ENCODE data around the gene HOXC11.

Gene HOXC11

DNA sequence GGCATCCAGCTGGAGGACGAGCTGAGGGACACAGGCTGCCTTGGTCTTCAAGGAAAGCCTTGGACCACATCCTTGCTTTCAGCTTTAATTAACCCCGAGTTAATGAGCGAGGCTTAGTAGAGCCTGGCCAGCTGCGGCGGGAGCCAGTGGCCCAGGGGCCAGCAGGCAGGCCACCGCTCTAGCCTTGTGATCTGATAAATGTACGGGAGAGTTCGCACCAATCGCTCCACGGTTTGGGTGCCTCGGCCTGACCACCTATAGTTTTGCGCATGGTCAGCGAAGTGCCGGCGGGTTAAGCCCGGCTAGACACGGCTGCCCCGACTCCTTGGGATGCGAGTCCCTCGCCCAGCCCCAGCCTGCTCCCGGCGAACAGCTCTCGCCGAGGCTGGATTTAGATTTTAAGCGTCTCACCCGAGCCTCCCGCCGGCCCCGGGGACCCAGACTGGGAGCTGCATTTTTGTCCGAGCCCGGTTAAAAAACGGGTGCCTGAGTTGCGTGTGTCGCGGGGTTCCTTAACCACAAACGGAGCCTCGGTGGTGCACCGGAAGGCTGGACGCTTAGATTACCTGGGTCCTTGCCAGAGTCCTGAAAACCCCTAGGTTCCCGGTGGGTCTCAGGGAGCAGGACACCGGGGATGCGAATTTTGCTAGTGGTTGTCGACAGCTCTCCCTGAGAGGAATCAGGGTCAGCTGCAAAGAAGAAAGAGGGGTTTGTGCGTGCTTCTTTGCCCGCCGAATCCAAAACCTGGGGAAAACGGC lies 21.2 kb upstream of the HOXC11 start:
- H3K4me3 ChIP-seq (ENCODE audit: low read depth, low read length): no peak overlapping the region
- TF ChIP-seq, protein P1, sequence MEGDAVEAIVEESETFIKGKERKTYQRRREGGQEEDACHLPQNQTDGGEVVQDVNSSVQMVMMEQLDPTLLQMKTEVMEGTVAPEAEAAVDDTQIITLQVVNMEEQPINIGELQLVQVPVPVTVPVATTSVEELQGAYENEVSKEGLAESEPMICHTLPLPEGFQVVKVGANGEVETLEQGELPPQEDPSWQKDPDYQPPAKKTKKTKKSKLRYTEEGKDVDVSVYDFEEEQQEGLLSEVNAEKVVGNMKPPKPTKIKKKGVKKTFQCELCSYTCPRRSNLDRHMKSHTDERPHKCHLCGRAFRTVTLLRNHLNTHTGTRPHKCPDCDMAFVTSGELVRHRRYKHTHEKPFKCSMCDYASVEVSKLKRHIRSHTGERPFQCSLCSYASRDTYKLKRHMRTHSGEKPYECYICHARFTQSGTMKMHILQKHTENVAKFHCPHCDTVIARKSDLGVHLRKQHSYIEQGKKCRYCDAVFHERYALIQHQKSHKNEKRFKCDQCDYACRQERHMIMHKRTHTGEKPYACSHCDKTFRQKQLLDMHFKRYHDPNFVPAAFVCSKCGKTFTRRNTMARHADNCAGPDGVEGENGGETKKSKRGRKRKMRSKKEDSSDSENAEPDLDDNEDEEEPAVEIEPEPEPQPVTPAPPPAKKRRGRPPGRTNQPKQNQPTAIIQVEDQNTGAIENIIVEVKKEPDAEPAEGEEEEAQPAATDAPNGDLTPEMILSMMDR (IDR thresholded peaks at IDR 0.05; ENCODE audit: low read depth, low read length): no peak

DNA sequence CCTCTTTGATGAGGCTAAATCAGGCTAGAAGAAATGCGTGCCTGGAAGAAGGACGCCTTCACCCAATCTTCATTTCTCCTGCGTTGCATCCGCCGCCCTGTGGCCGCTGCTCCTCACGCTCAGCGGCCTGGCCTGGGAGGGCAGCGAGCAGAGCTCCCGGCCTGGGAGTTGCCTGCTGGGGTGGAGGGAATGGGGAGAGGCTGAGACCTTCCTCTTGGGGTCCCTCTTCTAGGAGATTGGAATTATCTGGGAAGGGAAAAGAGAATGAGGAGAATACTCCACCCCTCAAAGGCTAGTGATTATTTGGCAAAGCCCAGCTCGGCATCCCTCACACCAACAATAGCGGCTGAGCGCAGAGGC lies 20.6 kb upstream of the HOXC11 start:
- TF ChIP-seq, protein P1 (IDR thresholded peaks at IDR 0.05; ENCODE audit: low read depth, low read length): no peak
- H3K4me3 ChIP-seq (ENCODE audit: low read depth, low read length): no peak overlapping the region

DNA sequence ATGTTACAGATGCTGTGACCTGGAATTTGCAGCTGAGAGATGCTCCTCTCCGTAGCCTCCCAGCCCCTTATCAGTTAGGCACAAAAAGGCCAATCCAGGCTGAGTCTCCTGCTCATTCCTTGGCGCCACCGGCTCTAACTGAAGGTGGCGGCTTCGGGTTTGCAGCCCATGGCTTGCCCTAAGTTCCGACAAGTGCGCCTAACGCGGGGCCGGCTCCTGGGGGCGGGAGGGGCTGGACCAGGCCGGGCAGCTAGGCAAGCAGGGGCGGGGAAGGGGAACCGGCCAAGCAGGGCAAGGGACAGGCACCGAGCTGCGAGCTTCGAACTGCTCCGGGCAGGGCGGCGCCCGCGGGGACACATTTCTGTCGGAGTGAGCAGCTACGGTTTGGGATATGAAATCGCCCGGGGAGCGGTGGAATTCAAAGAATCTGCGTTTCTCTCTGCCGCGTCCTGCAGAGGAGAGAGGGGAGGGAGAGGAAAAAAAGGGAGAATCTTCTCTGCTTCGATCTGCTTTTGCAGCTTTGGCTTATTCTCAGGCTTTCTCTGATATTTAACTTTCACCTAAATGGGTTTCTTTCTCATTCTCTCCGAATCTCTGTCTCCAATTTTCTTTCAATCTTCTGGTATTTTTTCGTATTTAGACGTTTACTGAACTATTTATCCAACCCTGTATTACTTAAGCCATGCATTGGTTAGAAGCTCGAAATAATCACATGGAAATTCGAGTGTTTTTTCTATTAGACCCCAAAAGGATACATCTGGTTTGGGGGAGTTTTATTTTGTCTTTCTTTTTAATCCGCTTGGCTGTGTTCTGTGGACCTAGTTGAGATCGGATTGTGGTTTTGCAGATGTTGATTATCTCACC lies 19.8 kb upstream of the HOXC11 start:
- no peak overlapping the region for H3K4me3 ChIP-seq (ENCODE audit: low read depth, low read length)
- TF ChIP-seq, protein P1 (IDR thresholded peaks at IDR 0.05; ENCODE audit: low read depth, low read length): no peak

DNA sequence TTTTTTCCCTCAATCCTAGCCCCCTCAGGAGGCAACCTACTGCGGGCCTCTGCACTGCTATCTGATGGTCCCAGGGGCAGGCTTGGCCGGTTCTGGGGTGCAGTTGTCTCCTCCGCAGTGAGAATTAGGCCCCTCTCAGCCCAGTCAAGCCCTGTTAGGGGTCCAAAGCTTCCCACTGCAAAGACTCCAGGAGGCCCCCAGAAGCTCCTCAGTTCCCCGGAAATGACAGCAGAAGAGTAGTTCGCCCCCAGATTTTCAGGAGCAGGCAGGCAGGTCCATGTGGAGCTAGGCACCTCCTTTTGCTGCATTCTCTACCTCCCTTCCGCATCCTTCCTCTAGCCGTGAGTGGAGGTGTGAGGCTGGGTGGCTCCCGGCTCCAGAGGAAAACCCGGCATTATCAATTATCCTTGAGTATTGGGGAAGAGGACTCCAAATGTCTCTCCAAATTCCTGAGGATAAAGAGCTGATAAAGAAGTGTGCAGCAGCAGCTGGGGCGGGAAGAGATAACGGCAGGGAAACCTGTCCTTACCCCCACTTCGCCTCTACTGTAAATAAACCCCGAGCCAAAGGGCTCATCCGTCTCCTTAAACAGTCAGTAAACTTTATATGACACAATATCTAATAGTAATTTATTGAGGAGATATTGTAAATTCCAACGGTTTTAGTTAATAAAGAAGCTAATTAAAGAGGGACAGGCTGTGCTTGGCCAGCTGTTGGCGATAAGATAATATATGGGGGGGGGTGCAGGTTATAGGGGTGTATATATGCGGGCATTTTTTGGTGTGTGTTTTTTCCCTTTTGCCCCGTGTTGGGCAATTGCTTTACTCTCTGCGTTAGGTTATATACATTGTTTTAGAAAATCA lies 18.9 kb upstream of the HOXC11 start:
- TF ChIP-seq, protein P1 (IDR thresholded peaks at IDR 0.05; ENCODE audit: low read depth, low read length): no peak
- H3K4me3 ChIP-seq (ENCODE audit: low read depth, low read length): no peak overlapping the region

DNA sequence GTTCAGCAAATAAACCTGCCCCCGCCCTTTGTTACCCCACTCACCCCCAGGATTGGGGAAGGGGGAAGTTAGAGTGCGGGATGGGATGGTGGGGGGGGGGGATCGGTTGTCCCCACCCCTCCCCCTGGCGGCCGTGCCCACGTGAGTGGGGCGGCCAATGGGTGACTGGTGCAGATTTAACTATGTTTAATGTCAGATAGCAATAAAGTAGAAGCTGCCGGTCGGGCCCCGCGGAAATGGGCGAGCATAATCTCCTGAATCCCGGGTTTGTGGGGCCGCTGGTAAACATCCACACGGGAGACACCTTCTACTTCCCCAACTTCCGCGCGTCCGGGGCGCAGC lies 18.3 kb upstream of the HOXC11 start, which contains the start of gene HOXC12:
Gene HOXC12 (plus strand): TSS at position 210 of the 342 bp plus-strand sequence. CDS start 27 bp downstream, at position 237.
- H3K4me3 ChIP-seq (ENCODE audit: low read depth, low read length): no peak within 1 kb of the TSS

DNA sequence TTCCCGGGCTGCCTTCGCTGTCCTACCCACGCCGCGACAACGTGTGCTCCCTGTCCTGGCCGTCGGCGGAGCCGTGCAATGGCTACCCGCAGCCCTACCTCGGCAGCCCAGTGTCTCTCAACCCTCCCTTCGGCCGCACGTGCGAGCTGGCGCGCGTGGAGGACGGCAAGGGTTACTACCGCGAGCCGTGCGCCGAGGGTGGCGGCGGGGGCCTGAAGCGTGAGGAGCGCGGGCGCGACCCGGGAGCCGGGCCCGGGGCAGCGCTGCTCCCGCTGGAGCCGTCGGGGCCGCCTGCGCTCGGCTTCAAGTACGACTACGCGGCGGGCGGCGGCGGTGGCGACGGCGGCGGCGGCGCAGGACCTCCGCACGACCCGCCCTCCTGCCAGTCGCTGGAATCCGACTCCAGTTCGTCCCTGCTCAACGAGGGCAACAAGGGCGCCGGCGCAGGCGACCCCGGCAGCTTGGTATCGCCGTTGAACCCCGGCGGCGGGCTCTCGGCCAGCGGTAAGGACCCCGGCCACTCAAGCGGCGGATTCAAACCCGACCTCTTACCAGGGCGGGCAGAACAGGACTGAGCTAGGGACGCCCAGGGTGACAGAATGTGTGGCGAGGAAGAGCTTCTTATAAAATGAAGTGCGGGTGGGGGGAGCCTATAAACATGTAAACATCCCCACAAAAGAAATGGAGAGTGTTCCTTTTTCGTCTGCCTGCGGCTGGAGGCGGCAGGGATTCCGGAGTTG lies 17.7 kb upstream of the HOXC11 start:
- TF ChIP-seq, protein P1 (IDR thresholded peaks at IDR 0.05; ENCODE audit: low read depth, low read length): no peak
- H3K4me3 ChIP-seq (ENCODE audit: low read depth, low read length): no peak overlapping the region

More for the DNA sequence above, 18.3 kb upstream of the HOXC11 start, which contains the start of gene HOXC12:
- TF ChIP-seq, protein P1 (IDR thresholded peaks at IDR 0.05; ENCODE audit: low read depth, low read length): no peak

Measured in WI38 (cell line).